GM12892 (cell line): Measurements from ENCODE around the gene THSD7B.
A peak's percentile ranks its signal among the peaks of the same experiment; 100 is the strongest.

Source experiments
- DNase-seq: peaks from one replicate; pipeline ENCODE4 v3.0.0; 2011; ENCODE audit not compliant: insufficient read length
- FAIRE-seq: peaks from 2 replicates; lab custom pipeline; 2011; peaks lifted over from hg19 to GRCh38; lab: Jason Lieb, UNC
- POLR2A ChIP-seq: IDR thresholded peaks from 2 replicates; pipeline ENCODE4 v1.6.1; 2011; ENCODE audit warnings: low read depth, low read length, control low read depth
- POLR2AphosphoS5 ChIP-seq: IDR thresholded peaks from 2 replicates; pipeline ENCODE4 v1.6.1; 2011; ENCODE audit warnings: low read depth, low read length, control low read depth
- TAF1 ChIP-seq: IDR thresholded peaks from 2 replicates; pipeline ENCODE4 v1.6.1; 2011; ENCODE audit warnings: low read depth, mild to moderate bottlenecking, control low read depth, low read length, borderline replicate concordance

THSD7B gene

GRCh38 chr2:137638932-137639331 is 873.6 kb downstream of the THSD7B start:
- TF ChIP-seq POLR2AphosphoS5, result no peak
- no peak for TF ChIP-seq TAF1
- TF ChIP-seq POLR2A, result no peak
- DNase-seq, result no peak
- no peak for FAIRE-seq

GRCh38 chr2:137644731-137645130 is 879.4 kb downstream of the THSD7B start:
- TF ChIP-seq POLR2A (no peak), TAF1 (no peak), POLR2AphosphoS5 (no peak)
- DNase-seq, result no peak
- no peak for FAIRE-seq

- FAIRE-seq (peak; percentile 46), DNase-seq (no peak)
- TF ChIP-seq TAF1, result no peak
- TF ChIP-seq POLR2AphosphoS5, result no peak
- no peak for TF ChIP-seq POLR2A
These were observed 888.7 kb downstream of the THSD7B start for GRCh38 chr2:137654046-137654445.

- DNase-seq, result no peak
- no peak for FAIRE-seq
- TF ChIP-seq POLR2A (no peak), POLR2AphosphoS5 (no peak), TAF1 (no peak)
These were observed 890.5 kb downstream of the THSD7B start for GRCh38 chr2:137655814-137656213.

- no peak for FAIRE-seq
These were observed 893.1 kb downstream of the THSD7B start for GRCh38 chr2:137658433-137658832.

GRCh38 chr2:137659616-137660015 is 894.3 kb downstream of the THSD7B start:
- no peak for DNase-seq
- TF ChIP-seq POLR2A, result no peak
- TF ChIP-seq POLR2AphosphoS5, result no peak
- no peak for TF ChIP-seq TAF1
- no peak for FAIRE-seq

More at GRCh38 chr2:137658433-137658832, 893.1 kb downstream of the THSD7B start:
- no peak for DNase-seq
- TF ChIP-seq TAF1, result no peak
- no peak for TF ChIP-seq POLR2AphosphoS5
- TF ChIP-seq POLR2A, result no peak

GRCh38 chr2:137670111-137670510 is 904.8 kb downstream of the THSD7B start:
- no peak for TF ChIP-seq POLR2A
- no peak for TF ChIP-seq POLR2AphosphoS5
- no peak for TF ChIP-seq TAF1
- no peak for DNase-seq
- no peak for FAIRE-seq

- no peak for TF ChIP-seq TAF1
- TF ChIP-seq POLR2A, result no peak
- no peak for TF ChIP-seq POLR2AphosphoS5
- FAIRE-seq (no peak), DNase-seq (no peak)
These were observed 907.7 kb downstream of the THSD7B start for GRCh38 chr2:137672989-137673552.

- DNase-seq (no peak), FAIRE-seq (no peak)
- TF ChIP-seq TAF1 (no peak), POLR2AphosphoS5 (no peak), POLR2A (no peak)
These were observed 909.6 kb downstream of the THSD7B start for GRCh38 chr2:137674991-137675390.

- no peak for FAIRE-seq
- no peak for TF ChIP-seq POLR2AphosphoS5
- no peak for TF ChIP-seq TAF1
- TF ChIP-seq POLR2A, result no peak
- no peak for DNase-seq
These were observed 910.4 kb downstream of the THSD7B start for GRCh38 chr2:137675584-137676327.

- FAIRE-seq, result no peak
- no peak for TF ChIP-seq TAF1
- TF ChIP-seq POLR2A, result no peak
- no peak for TF ChIP-seq POLR2AphosphoS5
- DNase-seq, result no peak
These were observed 911.0 kb downstream of the THSD7B start for GRCh38 chr2:137676346-137676745.

- no peak for DNase-seq
- no peak for FAIRE-seq
- TF ChIP-seq POLR2AphosphoS5 (no peak), TAF1 (no peak), POLR2A (no peak)
These were observed 912.1 kb downstream of the THSD7B start for GRCh38 chr2:137677466-137677865.
